ENCODE measurements around the gene SLC1A7. TPM values are rescaled to one million over a fixed set of nuclear protein-coding genes. Genes with fewer than 3 reads are reported as not detected.

Gene SLC1A7
- total and polyA plus RNA-seq, 4 donors = 0.21 to 0.67 (median 0.43) TPM

DNA sequence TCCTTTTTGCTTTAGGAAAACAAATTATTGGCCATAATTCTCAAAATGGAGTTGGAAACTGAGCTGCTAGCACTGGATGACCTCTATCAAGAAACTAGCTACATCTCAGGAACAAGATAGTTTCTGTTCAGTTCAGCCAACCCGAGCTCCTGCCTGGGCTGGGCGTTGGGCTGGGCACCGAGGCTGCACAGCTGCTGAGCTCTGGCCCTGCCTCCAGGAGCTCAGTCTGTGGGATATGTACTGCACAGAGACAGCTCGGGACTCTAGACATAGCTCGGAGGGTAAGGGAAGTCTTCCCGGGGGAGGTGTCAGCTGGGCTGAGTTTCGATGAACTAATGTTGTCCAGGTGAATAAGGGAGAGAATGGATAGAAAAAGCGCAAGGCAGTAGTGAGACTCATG lies 24.5 kb upstream of the SLC1A7 start:
- no peak for DNase-seq (ENCODE audit: low spot score)
- WGBS = 88% methylated on average over 8 of the region's 8 CpGs
- Histone ChIP-seq H3K36me3 (ENCODE audit: control insufficient read depth in 4 of 4, insufficient read depth in 3 of 4, low read depth in 1 of 4, low read length in 3 of 4) (no peaks in the 10 kb centered on the region), H3K4me3 (ENCODE audit: low read depth in 1 of 3, low read length in 3 of 3) (no peak overlapping the region), H3K9ac (ENCODE audit: low read depth in 1 of 2, low read length in 2 of 2) (no peak overlapping the region), H3K9me3 (ENCODE audit: control insufficient read depth in 4 of 4, low read length in 3 of 4) (no peaks in the 10 kb centered on the region), H3K27ac (ENCODE audit: low read depth in 1 of 2, low read length in 2 of 2) (no peak overlapping the region), H3K27me3 (ENCODE audit: control insufficient read depth in 4 of 4, insufficient read depth in 4 of 4, low read length in 3 of 4) (no peaks in the 10 kb centered on the region), H3K4me1 (ENCODE audit: control insufficient read depth in 4 of 4, insufficient read depth in 4 of 4, low read length in 3 of 4) (peaks cover 1 to 36% (median 19%) of the 10 kb centered on the region in 4 donors)
- TF ChIP-seq HNF4G (IDR thresholded peaks at IDR 0.05) = no peak
- no peak for TF ChIP-seq EGR1 (IDR thresholded peaks at IDR 0.05; ENCODE audit: low read depth in 2 of 2)
- TF ChIP-seq RXRA (IDR thresholded peaks at IDR 0.05) = no peak
- no peak for TF ChIP-seq FOXA1 (IDR thresholded peaks at IDR 0.05)
- TF ChIP-seq RAD21 (IDR thresholded peaks at IDR 0.05) = no peak
- TF ChIP-seq FOXA2 (IDR thresholded peaks at IDR 0.05) = no peak
- TF ChIP-seq, protein P1, sequence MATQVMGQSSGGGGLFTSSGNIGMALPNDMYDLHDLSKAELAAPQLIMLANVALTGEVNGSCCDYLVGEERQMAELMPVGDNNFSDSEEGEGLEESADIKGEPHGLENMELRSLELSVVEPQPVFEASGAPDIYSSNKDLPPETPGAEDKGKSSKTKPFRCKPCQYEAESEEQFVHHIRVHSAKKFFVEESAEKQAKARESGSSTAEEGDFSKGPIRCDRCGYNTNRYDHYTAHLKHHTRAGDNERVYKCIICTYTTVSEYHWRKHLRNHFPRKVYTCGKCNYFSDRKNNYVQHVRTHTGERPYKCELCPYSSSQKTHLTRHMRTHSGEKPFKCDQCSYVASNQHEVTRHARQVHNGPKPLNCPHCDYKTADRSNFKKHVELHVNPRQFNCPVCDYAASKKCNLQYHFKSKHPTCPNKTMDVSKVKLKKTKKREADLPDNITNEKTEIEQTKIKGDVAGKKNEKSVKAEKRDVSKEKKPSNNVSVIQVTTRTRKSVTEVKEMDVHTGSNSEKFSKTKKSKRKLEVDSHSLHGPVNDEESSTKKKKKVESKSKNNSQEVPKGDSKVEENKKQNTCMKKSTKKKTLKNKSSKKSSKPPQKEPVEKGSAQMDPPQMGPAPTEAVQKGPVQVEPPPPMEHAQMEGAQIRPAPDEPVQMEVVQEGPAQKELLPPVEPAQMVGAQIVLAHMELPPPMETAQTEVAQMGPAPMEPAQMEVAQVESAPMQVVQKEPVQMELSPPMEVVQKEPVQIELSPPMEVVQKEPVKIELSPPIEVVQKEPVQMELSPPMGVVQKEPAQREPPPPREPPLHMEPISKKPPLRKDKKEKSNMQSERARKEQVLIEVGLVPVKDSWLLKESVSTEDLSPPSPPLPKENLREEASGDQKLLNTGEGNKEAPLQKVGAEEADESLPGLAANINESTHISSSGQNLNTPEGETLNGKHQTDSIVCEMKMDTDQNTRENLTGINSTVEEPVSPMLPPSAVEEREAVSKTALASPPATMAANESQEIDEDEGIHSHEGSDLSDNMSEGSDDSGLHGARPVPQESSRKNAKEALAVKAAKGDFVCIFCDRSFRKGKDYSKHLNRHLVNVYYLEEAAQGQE (IDR thresholded peaks at IDR 0.05) = no peak

DNA sequence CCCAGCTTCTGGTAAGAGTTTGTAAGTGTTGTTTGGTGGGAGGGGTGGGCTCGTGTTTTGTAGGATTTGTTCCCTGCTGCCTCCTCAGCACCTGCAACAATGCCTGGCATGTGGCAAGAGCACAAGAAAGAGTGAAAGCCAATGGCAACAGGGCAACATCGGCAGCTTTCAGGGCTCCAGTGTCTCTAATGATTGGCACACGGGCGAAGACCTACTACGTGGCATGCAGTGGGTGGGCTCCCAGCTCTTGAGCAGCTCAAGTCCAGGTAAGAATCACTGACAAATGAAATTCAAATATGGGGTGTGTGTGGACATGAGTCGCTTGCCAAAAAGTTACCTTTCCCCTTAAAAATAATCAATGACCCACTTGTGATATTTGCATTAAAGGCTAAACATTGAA lies 23.9 kb upstream of the SLC1A7 start:
- Histone ChIP-seq H3K4me1 (ENCODE audit: control insufficient read depth in 4 of 4, insufficient read depth in 4 of 4, low read length in 3 of 4) (peaks cover 1 to 36% (median 19%) of the 10 kb centered on the region in 4 donors), H3K27ac (ENCODE audit: low read depth in 1 of 2, low read length in 2 of 2) (no peak overlapping the region), H3K4me3 (ENCODE audit: low read depth in 1 of 3, low read length in 3 of 3) (no peak overlapping the region), H3K27me3 (ENCODE audit: control insufficient read depth in 4 of 4, insufficient read depth in 4 of 4, low read length in 3 of 4) (no peaks in the 10 kb centered on the region), H3K36me3 (ENCODE audit: control insufficient read depth in 4 of 4, insufficient read depth in 3 of 4, low read depth in 1 of 4, low read length in 3 of 4) (no peaks in the 10 kb centered on the region), H3K9me3 (ENCODE audit: control insufficient read depth in 4 of 4, low read length in 3 of 4) (no peaks in the 10 kb centered on the region), H3K9ac (ENCODE audit: low read depth in 1 of 2, low read length in 2 of 2) (no peak overlapping the region)
- DNase-seq (ENCODE audit: low spot score) = no peak
- 64% methylated on average over 6 of the region's 6 CpGs for WGBS
- TF ChIP-seq NR2F2 (IDR thresholded peaks at IDR 0.05) (no peak), SP1 (IDR thresholded peaks at IDR 0.05) (no peak), HNF4G (IDR thresholded peaks at IDR 0.05) (no peak)
- TF ChIP-seq, protein P2, sequence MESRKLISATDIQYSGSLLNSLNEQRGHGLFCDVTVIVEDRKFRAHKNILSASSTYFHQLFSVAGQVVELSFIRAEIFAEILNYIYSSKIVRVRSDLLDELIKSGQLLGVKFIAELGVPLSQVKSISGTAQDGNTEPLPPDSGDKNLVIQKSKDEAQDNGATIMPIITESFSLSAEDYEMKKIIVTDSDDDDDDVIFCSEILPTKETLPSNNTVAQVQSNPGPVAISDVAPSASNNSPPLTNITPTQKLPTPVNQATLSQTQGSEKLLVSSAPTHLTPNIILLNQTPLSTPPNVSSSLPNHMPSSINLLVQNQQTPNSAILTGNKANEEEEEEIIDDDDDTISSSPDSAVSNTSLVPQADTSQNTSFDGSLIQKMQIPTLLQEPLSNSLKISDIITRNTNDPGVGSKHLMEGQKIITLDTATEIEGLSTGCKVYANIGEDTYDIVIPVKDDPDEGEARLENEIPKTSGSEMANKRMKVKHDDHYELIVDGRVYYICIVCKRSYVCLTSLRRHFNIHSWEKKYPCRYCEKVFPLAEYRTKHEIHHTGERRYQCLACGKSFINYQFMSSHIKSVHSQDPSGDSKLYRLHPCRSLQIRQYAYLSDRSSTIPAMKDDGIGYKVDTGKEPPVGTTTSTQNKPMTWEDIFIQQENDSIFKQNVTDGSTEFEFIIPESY (IDR thresholded peaks at IDR 0.05) = no peak

DNA sequence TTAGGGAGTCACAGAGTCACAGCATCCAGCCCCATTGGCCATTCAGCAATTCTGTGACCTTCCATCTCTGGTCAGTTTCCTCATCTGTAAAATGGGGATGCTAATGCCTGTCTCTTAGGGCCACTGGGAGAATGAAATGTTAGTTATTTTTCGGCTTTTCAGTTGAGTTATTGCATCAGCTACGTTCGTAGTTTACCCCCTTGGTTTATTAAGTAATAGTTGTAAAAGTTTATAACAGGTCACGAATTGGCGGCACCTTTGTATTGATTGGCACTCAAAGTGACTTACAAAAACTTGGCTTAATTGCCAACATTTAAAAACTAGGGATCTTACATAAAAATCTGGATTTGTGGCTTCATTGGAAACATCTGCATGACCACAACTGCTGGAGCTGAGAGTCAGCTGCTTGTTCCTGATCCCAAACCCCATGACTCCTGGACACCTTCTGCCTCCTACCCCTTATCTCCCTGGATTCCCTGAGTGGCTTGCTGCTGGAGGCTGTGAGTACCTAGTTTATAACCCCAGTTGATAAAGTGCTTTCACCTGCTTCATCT lies 23.0 kb upstream of the SLC1A7 start:
- Histone ChIP-seq H3K9ac (ENCODE audit: low read depth in 1 of 2, low read length in 2 of 2) (peak overlapping the region in 1 of 2 donors; percentile 2), H3K27me3 (ENCODE audit: control insufficient read depth in 4 of 4, insufficient read depth in 4 of 4, low read length in 3 of 4) (no peaks in the 10 kb centered on the region), H3K36me3 (ENCODE audit: control insufficient read depth in 4 of 4, insufficient read depth in 3 of 4, low read depth in 1 of 4, low read length in 3 of 4) (no peaks in the 10 kb centered on the region), H3K4me1 (ENCODE audit: control insufficient read depth in 4 of 4, insufficient read depth in 4 of 4, low read length in 3 of 4) (peaks cover 1 to 40% (median 19%) of the 10 kb centered on the region in 4 donors), H3K9me3 (ENCODE audit: control insufficient read depth in 4 of 4, low read length in 3 of 4) (no peaks in the 10 kb centered on the region), H3K4me3 (ENCODE audit: low read depth in 1 of 3, low read length in 3 of 3) (no peak overlapping the region), H3K27ac (ENCODE audit: low read depth in 1 of 2, low read length in 2 of 2) (peak overlapping the region; percentile 46 to 48)
- DNase-seq (ENCODE audit: low spot score) = no peak
- 31% methylated on average over 5 of the region's 5 CpGs for WGBS
- TF ChIP-seq HNF4G (IDR thresholded peaks at IDR 0.05) = no peak
- TF ChIP-seq HNF4A (conservative IDR thresholded peaks at IDR 0.05) = peak; percentile 59 to 70
- TF ChIP-seq, protein P3, sequence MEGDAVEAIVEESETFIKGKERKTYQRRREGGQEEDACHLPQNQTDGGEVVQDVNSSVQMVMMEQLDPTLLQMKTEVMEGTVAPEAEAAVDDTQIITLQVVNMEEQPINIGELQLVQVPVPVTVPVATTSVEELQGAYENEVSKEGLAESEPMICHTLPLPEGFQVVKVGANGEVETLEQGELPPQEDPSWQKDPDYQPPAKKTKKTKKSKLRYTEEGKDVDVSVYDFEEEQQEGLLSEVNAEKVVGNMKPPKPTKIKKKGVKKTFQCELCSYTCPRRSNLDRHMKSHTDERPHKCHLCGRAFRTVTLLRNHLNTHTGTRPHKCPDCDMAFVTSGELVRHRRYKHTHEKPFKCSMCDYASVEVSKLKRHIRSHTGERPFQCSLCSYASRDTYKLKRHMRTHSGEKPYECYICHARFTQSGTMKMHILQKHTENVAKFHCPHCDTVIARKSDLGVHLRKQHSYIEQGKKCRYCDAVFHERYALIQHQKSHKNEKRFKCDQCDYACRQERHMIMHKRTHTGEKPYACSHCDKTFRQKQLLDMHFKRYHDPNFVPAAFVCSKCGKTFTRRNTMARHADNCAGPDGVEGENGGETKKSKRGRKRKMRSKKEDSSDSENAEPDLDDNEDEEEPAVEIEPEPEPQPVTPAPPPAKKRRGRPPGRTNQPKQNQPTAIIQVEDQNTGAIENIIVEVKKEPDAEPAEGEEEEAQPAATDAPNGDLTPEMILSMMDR (IDR thresholded peaks at IDR 0.05; ENCODE audit: low read depth, low read length, missing input control) = no peak
- TF ChIP-seq, protein P4, sequence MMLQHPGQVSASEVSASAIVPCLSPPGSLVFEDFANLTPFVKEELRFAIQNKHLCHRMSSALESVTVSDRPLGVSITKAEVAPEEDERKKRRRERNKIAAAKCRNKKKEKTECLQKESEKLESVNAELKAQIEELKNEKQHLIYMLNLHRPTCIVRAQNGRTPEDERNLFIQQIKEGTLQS (IDR thresholded peaks at IDR 0.05) = peak; percentile 85
- no peak for TF ChIP-seq NR2F2 (IDR thresholded peaks at IDR 0.05)
- TF ChIP-seq, protein P5, sequence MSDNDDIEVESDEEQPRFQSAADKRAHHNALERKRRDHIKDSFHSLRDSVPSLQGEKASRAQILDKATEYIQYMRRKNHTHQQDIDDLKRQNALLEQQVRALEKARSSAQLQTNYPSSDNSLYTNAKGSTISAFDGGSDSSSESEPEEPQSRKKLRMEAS (IDR thresholded peaks at IDR 0.05) = peak; percentile 27
- peak in 1 of 2 donors; percentile 28 for TF ChIP-seq RAD21 (IDR thresholded peaks at IDR 0.05)
- peak; percentile 73 to 90 for TF ChIP-seq RXRA (IDR thresholded peaks at IDR 0.05)
- TF ChIP-seq SP1 (IDR thresholded peaks at IDR 0.05) = peak; percentile 39
- TF ChIP-seq EGR1 (IDR thresholded peaks at IDR 0.05; ENCODE audit: low read depth in 2 of 2) = no peak
- TF ChIP-seq, protein P1 (IDR thresholded peaks at IDR 0.05) = no peak
- TF ChIP-seq TAF1 (conservative IDR thresholded peaks at IDR 0.05) = no peak
